HepG2 (cell line): ENCODE results near the gene HTR1B. TPM values are rescaled to one million over a fixed set of nuclear protein-coding genes. Genes with fewer than 3 reads are reported as not detected.

Source experiments
- ATAC-seq: fragments of 200-7000 bp; cut with Tn5 transposase; 3 replicates; pipeline ENCODE4 v1.9.1; 2020; ENCODE audit warnings: mild to moderate bottlenecking, moderate library complexity
- BruUV-seq: library from RNA; stranded (reverse); fragments of 400-500 nt; replicated peaks from 2 replicates; lab custom pipeline; 2021; lab: Mats Ljungman, UMichigan
- CTCF ChIA-PET: fragments of 300-600 bp; formaldehyde crosslinking; extraction: SDS; loops from one replicate; lab custom pipeline; 2021; ENCODE audit warnings: low total read pairs, inconsistent platforms, low intra/inter-chr PET ratio; lab: Yijun Ruan, JAX
- POLR2A ChIA-PET: fragments of 350-600 bp; sonication (Branson Sonifier 250); formaldehyde crosslinking; loops from one replicate; lab custom pipeline; 2020; ENCODE audit warnings: antibody characterized with exemption, inconsistent platforms; lab: Yijun Ruan, JAX
- DNase-seq: peaks from one replicate; pipeline ENCODE4 v3.0.0-alpha.2; 2015; ENCODE audit warnings: low spot score
- FAIRE-seq: peaks from 3 replicates; lab custom pipeline; 2011; peaks lifted over from hg19 to GRCh38; lab: Jason Lieb, UNC
- H2AFZ ChIP-seq: one replicate; pipeline ENCODE4 v1.6.1; 2011; ENCODE audit warnings: low read length, inconsistent platforms
- H3K27ac ChIP-seq: fragments of 300-600 bp; 3 replicates; pipeline ENCODE4 v1.8.0; 2011; ENCODE audit warnings: mixed run types, mild to moderate bottlenecking, mixed read lengths, low read length, inconsistent platforms; ENCODE audit not compliant: insufficient read depth; ENCODE audit errors: extremely low read length
- H3K27me3 ChIP-seq, 2 experiments: fragments of 200-600 bp in 1 of 2; 2 replicates in 1 of 2; 3 replicates in 1 of 2; pipeline versions ENCODE4 v1.6.0 to v1.8.0; 2011; ENCODE audit warnings: low read length in 2 of 2, mild to moderate bottlenecking in 2 of 2, moderate library complexity in 2 of 2, inconsistent platforms in 1 of 2; ENCODE audit not compliant: insufficient read depth in 2 of 2, control insufficient read depth in 1 of 2
- H3K36me3 ChIP-seq, 2 experiments: fragments of 200-600 bp in 1 of 2; replicated peaks in 1 of 2; 2 replicates in 1 of 2; 3 replicates in 1 of 2; pipeline versions ENCODE4 v1.5.1 to v1.8.0; 2011; ENCODE audit warnings: low read length in 2 of 2, inconsistent platforms in 1 of 2; ENCODE audit not compliant: insufficient read depth in 2 of 2, control insufficient read depth in 1 of 2
- H3K4me1 ChIP-seq: 2 replicates; pipeline ENCODE4 v1.5.1; 2012; ENCODE audit warnings: low read length, inconsistent platforms; ENCODE audit not compliant: insufficient read depth
- H3K4me2 ChIP-seq: 2 replicates; pipeline ENCODE4 v1.6.0; 2011; ENCODE audit warnings: low read depth, low read length, inconsistent platforms
- H3K4me3 ChIP-seq, 3 experiments: fragments of 200-600 bp in 1 of 3; sonication (generic), shearing (Covaris generic) in 1 of 3; replicated peaks in 1 of 3; 2 replicates each; pipeline ENCODE4 v1.5.1; 2011 to 2016; ENCODE audit warnings: low read length in 3 of 3, inconsistent platforms in 2 of 3, low read depth in 2 of 3, mild to moderate bottlenecking in 2 of 3, control low read depth in 1 of 3, mixed read lengths in 1 of 3; ENCODE audit not compliant: insufficient read depth in 1 of 3
- H3K79me2 ChIP-seq: one replicate; pipeline ENCODE4 v1.6.1; 2011; ENCODE audit warnings: low read length, inconsistent platforms; ENCODE audit not compliant: insufficient read depth
- H3K9ac ChIP-seq: 2 replicates; pipeline ENCODE4 v1.6.0; 2011; ENCODE audit warnings: mild to moderate bottlenecking, low read depth, low read length, inconsistent platforms; ENCODE audit not compliant: insufficient read depth
- H3K9me3 ChIP-seq: 2 replicates; pipeline ENCODE4 v1.5.1; 2012; ENCODE audit warnings: mild to moderate bottlenecking, low read length
- H4K20me1 ChIP-seq: 2 replicates; pipeline ENCODE4 v1.6.0; 2011; ENCODE audit warnings: inconsistent platforms, mild to moderate bottlenecking, low read length, moderate library complexity; ENCODE audit not compliant: insufficient read depth
- NFIB ChIP-seq: sonication (generic); formaldehyde crosslinking; IDR thresholded peaks from 2 replicates; pipeline ENCODE4 v1.9.0; 2021; ENCODE audit warnings: missing genetic modification reagents, mild to moderate bottlenecking, borderline replicate concordance
- RBAK ChIP-seq: sonication (generic); formaldehyde crosslinking; IDR thresholded peaks from 2 replicates; pipeline ENCODE4 v1.5.1; 2020; ENCODE audit warnings: mild to moderate bottlenecking, missing genetic modification reagents
- ZNF564 ChIP-seq: sonication (generic); formaldehyde crosslinking; IDR thresholded peaks from 2 replicates; pipeline ENCODE4 v1.8.1; 2023; ENCODE audit warnings: mild to moderate bottlenecking, missing genetic modification reagents
- ZNF788 ChIP-seq: sonication (generic); formaldehyde crosslinking; IDR thresholded peaks from 2 replicates; pipeline ENCODE4 v1.5.0; 2020; ENCODE audit warnings: mild to moderate bottlenecking, missing genetic modification reagents, borderline replicate concordance
- WGBS: methylation state at CpG from one replicate; pipeline ENCODE4 v1.1.6; 2017; ENCODE audit warnings: low lambda C conversion rate; 5-methylcytosine and 5-hydroxymethylcytosine counted together
- in situ Hi-C: cut with HindIII; loops from 2 replicates; pipeline ENCODE4 v1.10.0; 2017; ENCODE audit warnings: low pct_unique_long_range_greater_than_20kb; ENCODE audit not compliant: extremely low pct_ligation_motif_present
- intact Hi-C: fragments of 100-400 bp; cut with micrococcal nuclease; formaldehyde crosslinking; loops from one replicate; pipeline ENCODE4 v1.10.0; 2022; ENCODE audit not compliant: unreplicated experiment
- polyA plus RNA-seq, 8 experiments: library from polyadenylated mRNA; depleted of rRNA in 3 of 8; stranded (reverse) in 7 of 8; unstranded in 1 of 8; fragments of >200 nt; fragmentation: Illumina TruSeq in 4 of 8; extraction: Trizol in 4 of 8; gene quantifications; 2 replicates each; pipeline versions ENCODE4 v1.2.1 to v1.2.3, GENCODE V29; 2011 to 2016; ENCODE audit warnings: low read depth in 4 of 8, missing spikeins in 1 of 8, mixed read lengths in 1 of 8; ENCODE audit not compliant: insufficient read depth in 1 of 8
- total RNA-seq, 5 experiments: library from RNA; depleted of rRNA; stranded (reverse); fragments of >200 nt; fragmentation: Illumina TruSeq; extraction: Trizol; gene quantifications; 2 replicates each; pipeline ENCODE4 v1.2.3, GENCODE V29; 2016; ENCODE audit warnings: low read depth in 1 of 5
- TF ChIP-seq, protein P1 (sequence below): sonication (generic); formaldehyde crosslinking; IDR thresholded peaks from 2 replicates; pipeline ENCODE4 v1.8.1; 2022; ENCODE audit warnings: low read depth, mild to moderate bottlenecking, missing genetic modification reagents

HTR1B gene
- total and polyA plus RNA-seq, 2 of the 13 experiments (the other 11 are each of a cell fraction or from before 2014, with no cell fraction given) = not detected

DNA sequence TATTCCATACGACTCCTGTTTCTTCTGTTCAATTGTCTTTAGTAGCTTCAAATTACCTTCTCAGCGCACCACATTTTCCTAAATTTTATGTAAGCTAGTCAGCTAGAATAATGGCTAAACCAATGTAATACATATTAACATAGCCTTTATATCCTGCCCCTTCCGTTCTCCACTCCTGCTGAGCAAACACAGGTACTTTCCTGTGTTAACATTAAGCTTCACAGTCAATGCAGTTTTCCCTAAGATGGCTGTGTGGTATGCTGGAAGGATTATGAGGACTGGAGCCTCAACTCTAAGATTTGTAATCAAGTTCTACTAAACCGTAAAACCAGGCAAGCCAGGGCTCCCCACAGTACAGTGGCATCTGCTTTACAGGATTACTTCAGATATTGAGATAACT is 29.4 kb downstream of the HTR1B start (continued):
- TF ChIP-seq, protein P1, sequence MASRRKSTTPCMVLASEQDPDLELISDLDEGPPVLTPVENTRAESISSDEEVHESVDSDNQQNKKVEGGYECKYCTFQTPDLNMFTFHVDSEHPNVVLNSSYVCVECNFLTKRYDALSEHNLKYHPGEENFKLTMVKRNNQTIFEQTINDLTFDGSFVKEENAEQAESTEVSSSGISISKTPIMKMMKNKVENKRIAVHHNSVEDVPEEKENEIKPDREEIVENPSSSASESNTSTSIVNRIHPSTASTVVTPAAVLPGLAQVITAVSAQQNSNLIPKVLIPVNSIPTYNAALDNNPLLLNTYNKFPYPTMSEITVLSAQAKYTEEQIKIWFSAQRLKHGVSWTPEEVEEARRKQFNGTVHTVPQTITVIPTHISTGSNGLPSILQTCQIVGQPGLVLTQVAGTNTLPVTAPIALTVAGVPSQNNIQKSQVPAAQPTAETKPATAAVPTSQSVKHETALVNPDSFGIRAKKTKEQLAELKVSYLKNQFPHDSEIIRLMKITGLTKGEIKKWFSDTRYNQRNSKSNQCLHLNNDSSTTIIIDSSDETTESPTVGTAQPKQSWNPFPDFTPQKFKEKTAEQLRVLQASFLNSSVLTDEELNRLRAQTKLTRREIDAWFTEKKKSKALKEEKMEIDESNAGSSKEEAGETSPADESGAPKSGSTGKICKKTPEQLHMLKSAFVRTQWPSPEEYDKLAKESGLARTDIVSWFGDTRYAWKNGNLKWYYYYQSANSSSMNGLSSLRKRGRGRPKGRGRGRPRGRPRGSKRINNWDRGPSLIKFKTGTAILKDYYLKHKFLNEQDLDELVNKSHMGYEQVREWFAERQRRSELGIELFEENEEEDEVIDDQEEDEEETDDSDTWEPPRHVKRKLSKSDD (CRISPR knock-in tag) = no peak
- TF ChIP-seq RBAK (no peak), NFIB (no peak)

- no peaks in the 10 kb centered on the region for H3K79me2 ChIP-seq
- no peak overlapping the region for H2AFZ ChIP-seq
- TF ChIP-seq ZNF788 (CRISPR knock-in tag) = no peak
- TF ChIP-seq ZNF564 (CRISPR knock-in tag) = no peak
- no peak overlapping the region for H3K9ac ChIP-seq
- intact Hi-C loops (no loop called here), in situ Hi-C loops (no loop called here)
- FAIRE-seq (no peak), ATAC-seq (no peak), DNase-seq (no peak)
- 13% methylated on average over 3 of the region's 3 CpGs for WGBS
- no peaks in the 10 kb centered on the region for H3K27me3 ChIP-seq
- no peaks in the 10 kb centered on the region for H4K20me1 ChIP-seq
- H3K4me1 ChIP-seq = no peaks in the 10 kb centered on the region
- no peaks in the 10 kb centered on the region for H3K9me3 ChIP-seq
- CTCF ChIA-PET = no interaction called here
- no TSS peak for BruUV-seq
- H3K4me2 ChIP-seq = no peak overlapping the region
- no peak overlapping the region for H3K4me3 ChIP-seq
- H3K27ac ChIP-seq = no peak overlapping the region
- no peaks in the 10 kb centered on the region for H3K36me3 ChIP-seq
- POLR2A ChIA-PET = no interaction called here
These were observed 32.8 kb downstream of the HTR1B start for GRCh38 chr6:77430504-77430903.
